NCI-H1417 treated with DMSO at 0.1 percent for 48 hours (cell line): ENCODE results near the gene AHSG.

Source experiments
- DNase-seq: peaks from one replicate; lab custom pipeline; 2025; lab: John Stamatoyannopoulos, UW

The AHSG gene

DNA sequence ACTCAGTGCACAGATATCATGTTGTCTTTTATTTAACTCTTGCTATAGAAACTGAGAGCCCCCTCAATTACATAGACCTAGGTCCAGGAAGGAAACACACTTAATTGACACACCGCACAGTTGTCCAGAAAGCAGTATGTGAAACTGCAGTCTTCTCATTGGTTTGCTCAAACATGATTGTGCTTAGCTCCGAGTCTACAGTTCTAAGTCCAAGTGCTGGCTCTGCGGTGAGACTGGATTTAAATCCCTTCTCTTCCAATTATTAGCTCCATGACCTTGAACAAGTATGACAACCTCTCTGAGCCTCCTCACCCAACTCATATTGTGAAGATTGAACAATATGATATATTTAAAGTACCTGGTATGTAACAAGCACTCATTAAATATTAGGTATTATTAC, 19.0 kb upstream of the AHSG start:
- no peak for DNase-seq

GRCh38 chr3:186594591-186595113, 18.2 kb upstream of the AHSG start:
- no peak for DNase-seq

DNA sequence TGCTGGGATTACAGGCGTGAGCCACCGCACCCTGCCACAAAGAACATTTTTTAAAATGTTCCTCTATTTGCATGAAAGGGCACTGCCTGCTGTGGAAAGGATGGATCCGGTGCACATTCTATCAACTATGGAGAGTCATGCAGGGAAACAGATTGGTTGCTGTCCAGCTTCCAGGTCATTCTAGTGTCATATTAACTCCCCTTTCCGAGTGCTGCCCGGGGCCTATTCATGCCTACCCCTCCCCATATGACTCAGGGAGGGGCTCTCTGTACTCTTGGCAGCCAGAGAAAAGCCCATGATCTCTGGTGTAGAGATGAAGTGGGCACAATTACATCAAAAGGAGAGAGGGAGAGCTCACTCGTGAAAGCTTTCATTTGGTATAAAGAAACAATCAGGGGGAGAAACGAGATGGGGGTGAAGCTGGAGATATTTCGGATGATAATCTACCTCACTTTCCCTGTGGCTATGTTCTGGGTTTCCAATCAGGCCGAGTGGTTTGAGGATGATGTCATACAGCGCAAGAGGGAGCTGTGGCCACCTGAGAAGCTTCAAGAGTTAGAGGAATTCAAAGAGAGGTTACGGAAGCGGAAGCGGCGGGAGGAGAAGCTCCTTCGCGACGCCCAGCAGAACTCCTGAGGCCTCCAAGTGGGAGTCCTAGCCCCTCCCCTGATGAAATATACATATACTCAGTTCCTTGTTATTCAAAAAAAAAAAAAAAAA, 16.1 kb upstream of the AHSG start:
- no peak for DNase-seq

DNA sequence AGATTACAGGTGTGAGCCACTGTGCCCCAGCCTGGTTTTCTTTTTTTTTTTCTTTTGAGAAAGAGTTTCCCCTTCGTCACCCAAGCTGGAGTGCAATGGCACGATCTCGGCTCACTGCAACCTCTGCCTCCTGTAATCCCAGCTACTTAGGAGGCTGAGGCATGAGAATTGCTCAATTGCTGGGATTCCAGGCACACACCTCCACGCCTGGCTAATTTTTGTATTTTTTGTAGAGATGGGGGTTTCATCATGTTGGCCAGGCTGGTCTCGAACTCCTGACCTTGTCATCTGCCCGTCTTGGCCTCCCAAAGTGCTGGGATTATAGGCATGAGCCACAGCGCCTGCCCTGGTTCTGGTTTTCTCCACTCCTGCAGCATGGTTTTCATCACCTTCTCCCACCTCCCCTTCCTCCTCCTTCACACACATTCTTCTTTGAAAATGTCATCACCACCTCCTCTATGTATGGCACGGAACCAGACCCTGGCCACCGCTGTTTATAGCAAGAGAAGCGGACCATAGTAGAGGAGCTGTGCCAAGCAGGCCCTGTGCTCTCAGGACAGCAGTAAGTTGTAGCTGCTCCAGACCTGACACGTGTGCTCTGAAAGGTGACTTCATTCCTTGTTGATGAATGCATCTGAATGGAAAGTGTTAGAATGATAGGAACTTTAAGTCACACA, 14.6 kb upstream of the AHSG start:
- no peak for DNase-seq

DNA sequence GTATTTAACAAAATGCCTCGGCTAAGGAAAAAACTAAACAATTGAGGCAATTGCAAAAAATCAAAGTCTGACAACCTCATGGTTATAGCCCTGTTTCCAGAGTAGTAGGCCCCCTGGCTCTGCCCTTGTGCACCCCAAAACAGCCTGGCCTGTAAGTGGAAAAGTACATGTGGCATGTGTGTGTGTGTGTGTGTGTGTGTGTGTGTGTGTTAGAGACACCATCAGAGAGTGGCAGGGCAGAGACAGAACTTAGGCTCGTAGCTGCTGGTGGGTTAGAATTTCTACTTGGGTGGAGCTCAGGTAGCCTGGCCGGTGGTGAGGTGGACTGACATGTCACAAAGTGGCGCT, 14.1 kb upstream of the AHSG start:
- no peak for DNase-seq

- DNase-seq = no peak
Observed at GRCh38 chr3:186599142-186599784, 13.6 kb upstream of the AHSG start.

- no peak for DNase-seq
Observed at GRCh38 chr3:186599785-186600166, 13.1 kb upstream of the AHSG start.

DNA sequence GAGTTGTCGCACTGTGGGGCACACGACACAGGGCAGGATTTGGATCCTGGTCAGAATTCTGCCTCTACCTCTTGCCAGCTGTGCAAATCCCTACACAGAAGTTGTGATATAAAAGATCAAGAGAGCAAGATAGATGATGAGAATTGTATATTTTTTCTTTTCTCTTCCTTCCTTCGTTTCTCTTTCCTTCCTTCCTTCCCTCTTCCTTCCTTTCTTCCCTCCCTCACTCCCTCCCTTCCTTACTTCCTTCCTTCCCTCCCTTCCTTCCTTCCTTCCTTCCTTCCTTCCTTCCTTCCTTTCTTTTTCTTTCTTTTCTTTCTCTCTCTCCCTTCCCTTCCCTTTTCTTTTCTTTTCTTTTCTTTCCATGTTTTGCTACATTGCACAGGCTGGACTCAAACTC, 12.0 kb upstream of the AHSG start:
- DNase-seq = no peak

GRCh38 chr3:186603159-186603558, 9.7 kb upstream of the AHSG start:
- no peak for DNase-seq

GRCh38 chr3:186605078-186605477, 7.8 kb upstream of the AHSG start:
- no peak for DNase-seq

DNA sequence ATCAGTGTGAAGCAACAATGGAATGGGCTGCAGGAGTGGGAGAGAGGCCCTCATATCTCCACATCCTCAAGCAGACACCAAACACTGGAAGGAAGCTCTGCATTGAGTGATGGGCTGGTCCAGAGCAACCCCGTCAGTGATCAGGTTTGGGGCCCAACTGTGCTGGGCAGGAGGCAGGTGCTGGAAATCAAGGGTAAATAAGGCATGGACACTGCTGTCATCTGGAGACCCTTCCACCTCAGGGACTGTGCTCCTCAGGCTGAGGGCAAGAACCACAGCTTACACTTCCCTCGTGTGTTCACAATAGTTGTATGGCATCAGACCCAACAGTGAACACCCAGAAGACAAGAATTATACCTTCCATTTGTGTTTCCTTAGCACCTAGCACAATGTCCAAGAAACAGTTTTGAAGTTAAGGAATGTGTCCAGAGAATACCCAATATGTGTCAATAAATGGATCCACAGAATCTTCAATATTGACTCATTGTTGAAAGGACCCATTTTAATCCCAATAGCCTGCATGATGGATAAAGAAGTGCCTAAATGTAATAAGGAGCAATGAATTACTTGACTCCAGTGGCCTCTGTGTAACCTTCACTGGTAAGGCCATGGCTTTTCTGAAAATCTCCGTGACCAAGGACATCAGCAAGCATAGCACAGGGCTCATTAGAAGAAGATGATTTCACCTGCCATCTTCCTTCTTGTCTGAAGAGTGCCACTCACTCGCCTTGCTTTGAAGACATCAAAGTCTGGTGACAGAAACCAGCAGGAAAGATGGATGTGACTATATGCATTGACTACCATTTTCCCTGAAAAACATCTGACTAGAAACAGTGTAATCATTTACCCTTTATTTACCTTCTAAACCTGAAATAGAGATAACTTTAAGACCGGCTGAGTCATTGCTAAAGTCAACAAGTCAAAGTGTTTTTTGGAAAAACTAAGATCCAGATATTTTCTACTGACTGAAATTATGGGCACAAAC, 7.0 kb upstream of the AHSG start:
- no peak for DNase-seq

- DNase-seq = no peak
Observed at GRCh38 chr3:186608624-186609215, 4.1 kb upstream of the AHSG start.

DNA sequence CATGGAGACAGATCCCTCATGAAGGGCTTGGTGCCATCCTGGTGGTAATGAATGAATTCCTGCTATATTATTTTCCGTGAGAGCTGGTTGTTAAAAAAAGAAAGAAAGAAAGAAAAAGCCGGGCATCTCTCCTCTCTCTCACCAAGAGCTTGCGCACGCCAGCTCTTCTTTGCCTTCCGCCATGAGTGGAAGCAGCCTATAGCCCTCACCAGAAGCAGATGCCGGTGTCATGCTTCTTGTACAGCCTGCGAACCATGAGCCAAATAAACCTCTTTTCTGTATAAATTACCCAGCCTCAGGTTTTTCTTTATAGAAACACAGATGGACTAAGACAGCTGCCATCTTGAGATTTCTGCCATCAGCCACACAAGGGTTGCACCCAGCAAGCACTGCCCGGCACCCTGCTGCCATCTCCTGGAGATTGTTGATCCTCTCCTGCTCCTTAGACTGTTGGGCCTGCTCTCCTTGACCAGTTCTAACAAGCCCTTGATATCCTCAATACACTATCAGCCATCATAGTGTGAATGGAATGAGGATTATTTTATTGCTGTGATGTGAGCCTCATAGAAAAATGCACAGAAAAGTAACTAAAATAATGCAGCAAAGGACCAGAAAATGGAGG, 3.5 kb upstream of the AHSG start:
- no peak for DNase-seq

- DNase-seq = no peak
Observed at GRCh38 chr3:186612065-186612464, 795 bp upstream of the AHSG start.

DNA sequence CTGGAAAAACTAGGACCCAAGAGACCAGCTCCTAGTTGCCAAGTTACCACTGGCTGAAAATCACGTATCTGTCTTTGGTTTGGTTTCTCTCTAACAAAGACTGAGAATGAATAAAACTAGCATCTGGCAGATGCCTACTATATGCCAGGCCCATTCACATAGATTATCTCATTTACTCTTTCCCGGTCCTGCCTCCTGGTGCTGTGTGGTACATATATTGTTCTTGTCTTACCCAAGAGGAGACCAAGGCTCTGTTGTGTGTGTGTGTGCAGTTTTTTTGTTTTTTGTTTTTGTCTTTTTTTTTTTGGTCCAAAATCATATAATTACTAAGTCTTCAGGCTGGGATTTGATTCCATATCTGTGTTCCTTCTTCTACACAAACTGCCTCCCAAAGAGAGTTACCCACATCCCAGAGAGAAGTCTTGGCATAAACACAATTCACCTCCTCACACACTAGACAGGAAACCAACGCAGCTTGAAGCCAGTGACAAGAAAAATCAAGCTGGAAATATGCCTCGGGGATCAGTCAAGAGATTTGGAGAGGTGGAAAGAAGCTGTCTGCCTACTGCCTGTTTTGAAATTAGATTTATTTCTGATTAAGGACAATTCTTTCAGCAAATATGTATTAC, 891 bp downstream of the AHSG start:
- DNase-seq = no peak

DNA sequence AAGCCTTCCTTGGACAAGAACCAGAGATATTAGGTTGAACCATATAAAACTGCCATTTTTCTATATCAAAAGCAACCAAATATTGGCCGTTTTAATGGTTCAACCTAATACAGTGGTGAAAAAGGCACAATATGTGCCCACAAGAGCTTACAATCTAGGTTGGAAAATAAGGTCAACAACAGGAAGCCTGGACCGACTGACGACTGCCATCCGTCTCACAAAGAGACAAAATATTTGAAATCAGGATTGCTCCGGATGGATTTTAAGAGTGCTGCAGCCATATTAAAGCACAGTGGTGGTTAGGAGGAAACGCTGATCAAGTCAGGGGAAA, 1.4 kb downstream of the AHSG start:
- DNase-seq = no peak

GRCh38 chr3:186614597-186615483, 2.0 kb downstream of the AHSG start:
- DNase-seq = peak; percentile 57

GRCh38 chr3:186616299-186616617, 3.4 kb downstream of the AHSG start:
- DNase-seq = no peak

GRCh38 chr3:186617036-186617946, 4.4 kb downstream of the AHSG start:
- peak; percentile 46 for DNase-seq
